Keratinocyte (primary cell): Measurements from ENCODE around the gene ATE1. TPM values are rescaled to one million over a fixed set of nuclear protein-coding genes. Genes with fewer than 3 reads are reported as not detected.

Experiments used
- DNase-seq: peaks from one replicate; pipeline ENCODE4 v3.0.0-alpha.2; 2011; ENCODE audit warnings: low read depth, missing footprints, low spot score
- FAIRE-seq: peaks from 2 replicates; lab custom pipeline; 2011; peaks lifted over from hg19 to GRCh38; lab: Jason Lieb, UNC
- H2AFZ ChIP-seq: 2 replicates; pipeline ENCODE4 v1.6.0; 2012; ENCODE audit warnings: low read length, control low read depth, inconsistent platforms; ENCODE audit not compliant: control insufficient read depth
- H3K27ac ChIP-seq: 2 replicates; pipeline ENCODE4 v1.5.1; 2011; ENCODE audit warnings: low read length; ENCODE audit not compliant: control insufficient read depth, insufficient read depth
- H3K27me3 ChIP-seq: 3 replicates; pipeline ENCODE4 v1.6.0; 2011; ENCODE audit warnings: low read length; ENCODE audit not compliant: control insufficient read depth, insufficient read depth; ENCODE audit errors: extremely low read depth
- H3K36me3 ChIP-seq, 2 experiments: 2 replicates in 1 of 2; 3 replicates in 1 of 2; pipeline ENCODE4 v1.5.1; 2011; ENCODE audit warnings: low read length in 2 of 2, mild to moderate bottlenecking in 1 of 2; ENCODE audit not compliant: control insufficient read depth in 2 of 2, insufficient read depth in 2 of 2; ENCODE audit errors: extremely low read depth in 1 of 2
- H3K4me1 ChIP-seq: 3 replicates; pipeline ENCODE4 v1.5.1; 2011; ENCODE audit warnings: low read length; ENCODE audit not compliant: control insufficient read depth, insufficient read depth; ENCODE audit errors: extremely low read depth
- H3K4me2 ChIP-seq: 3 replicates; pipeline ENCODE4 v1.6.0; 2011; ENCODE audit warnings: low read depth, low read length; ENCODE audit not compliant: control insufficient read depth, insufficient read depth; ENCODE audit errors: extremely low read depth
- H3K4me3 ChIP-seq, 3 experiments: fragments of 200-600 bp in 1 of 3; sonication (generic) in 1 of 3; 2 replicates in 2 of 3; 3 replicates in 1 of 3; pipeline ENCODE4 v1.5.1; 2011 to 2016; ENCODE audit warnings: low read length in 3 of 3, mild to moderate bottlenecking in 3 of 3, control low read depth in 2 of 3, inconsistent platforms in 1 of 3, low read depth in 1 of 3, mixed read lengths in 1 of 3, mixed run types in 1 of 3, moderate library complexity in 1 of 3; ENCODE audit not compliant: control insufficient read depth in 2 of 3, insufficient read depth in 2 of 3; ENCODE audit errors: extremely low read depth in 1 of 3
- H3K79me2 ChIP-seq: 2 replicates; pipeline ENCODE4 v1.6.0; 2012; ENCODE audit warnings: low read length; ENCODE audit not compliant: control insufficient read depth, insufficient read depth
- H3K9ac ChIP-seq: 3 replicates; pipeline ENCODE4 v1.6.0; 2011; ENCODE audit warnings: low read length; ENCODE audit not compliant: control insufficient read depth, insufficient read depth; ENCODE audit errors: extremely low read depth
- H3K9me1 ChIP-seq: 3 replicates; pipeline ENCODE4 v1.6.0; 2011; ENCODE audit warnings: low read length; ENCODE audit not compliant: control insufficient read depth, insufficient read depth; ENCODE audit errors: extremely low read depth
- H3K9me3 ChIP-seq: 2 replicates; pipeline ENCODE4 v1.5.1; 2012; ENCODE audit warnings: low read depth, low read length; ENCODE audit not compliant: control insufficient read depth
- H4K20me1 ChIP-seq: 3 replicates; pipeline ENCODE4 v1.6.0; 2011; ENCODE audit warnings: low read length; ENCODE audit not compliant: control insufficient read depth, insufficient read depth; ENCODE audit errors: extremely low read depth
- EZH2 ChIP-seq: IDR thresholded peaks from one replicate; pipeline ENCODE4 v1.6.1; 2012; ENCODE audit warnings: inconsistent platforms, mild to moderate bottlenecking, low read length, moderate library complexity
- dilution Hi-C: fragments of 300-500 bp; cut with MboI; formaldehyde crosslinking; loops from one replicate; pipeline ENCODE4 v1.7.0; 2020; ENCODE audit warnings: low sequenced_read_pairs; ENCODE audit not compliant: extremely low pct_ligation_motif_present
- polyA plus RNA-seq, 5 experiments: library from polyadenylated mRNA; depleted of rRNA in 3 of 5; stranded (reverse) in 3 of 5; stranded (forward) in 1 of 5; unstranded in 1 of 5; fragments of >200 nt; gene quantifications; 1 replicate in 1 of 5; 2 replicates in 3 of 5; 3 replicates in 1 of 5; pipeline versions ENCODE4 v1.2.1 to v1.2.3, GENCODE V29; 2011 to 2012; ENCODE audit warnings: missing spikeins in 2 of 5, low read depth in 1 of 5, low replicate concordance in 1 of 5
- TF ChIP-seq, protein P1 (sequence below), 3 experiments: IDR thresholded peaks in 1 of 3; conservative IDR thresholded peaks in 1 of 3; optimal IDR thresholded peaks in 1 of 3; 2 replicates in 2 of 3; 3 replicates in 1 of 3; pipeline versions ENCODE3 to v1.5.1; 2011; ENCODE audit warnings: low read length in 3 of 3, mild to moderate bottlenecking in 3 of 3, moderate library complexity in 2 of 3, control low read depth in 1 of 3, inconsistent platforms in 1 of 3; ENCODE audit not compliant: insufficient read depth in 2 of 3; ENCODE audit errors: extremely low read depth in 1 of 3

ATE1 gene
- polyA plus RNA-seq, 1 donor (not counting 4 experiments of a cell fraction or from before 2014, with no cell fraction given), result 14.9 TPM

- no peak overlapping the region for H3K4me3 ChIP-seq
- no peak overlapping the region for H2AFZ ChIP-seq
- DNase-seq (no peak), FAIRE-seq (no peak)
- no peak overlapping the region for H3K4me2 ChIP-seq
- H3K27ac ChIP-seq, result no peak overlapping the region
- peaks cover 0 to 2% of the 10 kb centered on the region in 2 experiments for H3K36me3 ChIP-seq
- H4K20me1 ChIP-seq, result no peaks in the 10 kb centered on the region
- TF ChIP-seq, protein P1, sequence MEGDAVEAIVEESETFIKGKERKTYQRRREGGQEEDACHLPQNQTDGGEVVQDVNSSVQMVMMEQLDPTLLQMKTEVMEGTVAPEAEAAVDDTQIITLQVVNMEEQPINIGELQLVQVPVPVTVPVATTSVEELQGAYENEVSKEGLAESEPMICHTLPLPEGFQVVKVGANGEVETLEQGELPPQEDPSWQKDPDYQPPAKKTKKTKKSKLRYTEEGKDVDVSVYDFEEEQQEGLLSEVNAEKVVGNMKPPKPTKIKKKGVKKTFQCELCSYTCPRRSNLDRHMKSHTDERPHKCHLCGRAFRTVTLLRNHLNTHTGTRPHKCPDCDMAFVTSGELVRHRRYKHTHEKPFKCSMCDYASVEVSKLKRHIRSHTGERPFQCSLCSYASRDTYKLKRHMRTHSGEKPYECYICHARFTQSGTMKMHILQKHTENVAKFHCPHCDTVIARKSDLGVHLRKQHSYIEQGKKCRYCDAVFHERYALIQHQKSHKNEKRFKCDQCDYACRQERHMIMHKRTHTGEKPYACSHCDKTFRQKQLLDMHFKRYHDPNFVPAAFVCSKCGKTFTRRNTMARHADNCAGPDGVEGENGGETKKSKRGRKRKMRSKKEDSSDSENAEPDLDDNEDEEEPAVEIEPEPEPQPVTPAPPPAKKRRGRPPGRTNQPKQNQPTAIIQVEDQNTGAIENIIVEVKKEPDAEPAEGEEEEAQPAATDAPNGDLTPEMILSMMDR (optimal IDR thresholded peaks at IDR 0.05 in 1 of 3, IDR thresholded peaks at IDR 0.05 in 1 of 3, conservative IDR thresholded peaks at IDR 0.05 in 1 of 3; ENCODE audit: extremely low read depth in 1 of 3, insufficient read depth in 2 of 3, low read length in 3 of 3), result no peak
- no peak for TF ChIP-seq EZH2
- H3K4me1 ChIP-seq, result peaks cover 5% of the 10 kb centered on the region
- H3K27me3 ChIP-seq, result no peaks in the 10 kb centered on the region
- no peaks in the 10 kb centered on the region for H3K9me3 ChIP-seq
- no peak overlapping the region for H3K9ac ChIP-seq
- dilution Hi-C loops, result no loop called here
- H3K79me2 ChIP-seq, result no peaks in the 10 kb centered on the region
- H3K9me1 ChIP-seq, result no peaks in the 10 kb centered on the region
Observed at GRCh38 chr10:121846555-121846954, 81.3 kb downstream of the ATE1 start.

DNA sequence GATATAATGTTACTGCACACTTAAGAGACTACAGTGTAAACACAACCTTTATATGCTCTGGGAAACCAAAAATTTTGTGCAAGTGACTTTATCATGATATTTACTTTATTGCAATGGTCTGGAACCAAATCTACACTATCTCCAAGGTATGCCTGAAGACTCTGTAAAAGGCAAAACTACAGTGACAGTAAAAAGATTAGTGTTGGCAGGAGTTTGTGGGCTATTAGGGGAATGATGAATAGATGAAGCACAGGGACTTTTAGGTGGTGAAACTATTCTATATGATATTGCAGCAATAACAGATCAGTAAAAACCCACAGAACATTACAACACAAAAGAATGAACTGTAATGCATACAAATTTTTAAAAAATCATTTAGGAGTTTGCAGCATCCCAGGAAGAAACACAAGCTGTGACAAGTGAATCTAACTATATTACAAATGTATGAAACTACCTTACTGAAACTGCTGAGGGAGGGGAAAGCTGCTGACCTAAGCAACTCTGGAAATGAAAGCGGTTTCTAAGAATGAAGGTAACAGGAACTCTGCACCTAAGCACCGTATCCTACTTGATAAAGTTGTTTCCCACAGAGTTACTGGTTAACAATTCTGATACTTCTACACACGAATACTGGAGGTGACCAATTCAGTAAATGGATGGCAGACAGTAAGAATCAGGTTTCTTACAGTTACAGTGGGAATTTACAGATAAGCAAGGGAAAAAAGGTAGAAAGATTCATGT lies 82.6 kb downstream of the ATE1 start:
- no peak for TF ChIP-seq EZH2
- TF ChIP-seq, protein P1 (optimal IDR thresholded peaks at IDR 0.05 in 1 of 3, IDR thresholded peaks at IDR 0.05 in 1 of 3, conservative IDR thresholded peaks at IDR 0.05 in 1 of 3; ENCODE audit: extremely low read depth in 1 of 3, insufficient read depth in 2 of 3, low read length in 3 of 3), result no peak
- Histone ChIP-seq H3K4me3 (no peak overlapping the region), H3K36me3 (peaks cover 0 to 2% of the 10 kb centered on the region in 2 experiments), H3K9ac (no peak overlapping the region), H3K9me1 (no peaks in the 10 kb centered on the region), H2AFZ (no peak overlapping the region), H3K9me3 (no peaks in the 10 kb centered on the region), H3K27ac (no peak overlapping the region), H3K79me2 (no peaks in the 10 kb centered on the region), H4K20me1 (no peaks in the 10 kb centered on the region), H3K4me1 (peaks cover 5% of the 10 kb centered on the region), H3K4me2 (no peak overlapping the region), H3K27me3 (no peaks in the 10 kb centered on the region)
- dilution Hi-C loops, result no loop called here
- FAIRE-seq (peak; percentile 9), DNase-seq (no peak)
